T-helper 1 cell treated with Interleukin-12 subunit alpha and Interleukin-12 subunit beta and Interleukin-4 antibody, amounts not matched to agents 30 μg/mL and 1 μg/mL, for 36 hours (primary cell): ENCODE results near the gene HMCN1.

Experiments used
- H3K27ac Mint-ChIP-seq: one replicate; pipeline ENCODE4 v1.8.0; 2021; ENCODE audit warnings: mild to moderate bottlenecking, mixed read lengths
- H3K27me3 Mint-ChIP-seq: one replicate; pipeline ENCODE4 v1.8.0; 2021; ENCODE audit warnings: low read depth, mixed read lengths
- H3K36me3 Mint-ChIP-seq: one replicate; pipeline ENCODE4 v1.8.0; 2021; ENCODE audit warnings: low read depth, mixed read lengths
- H3K4me1 Mint-ChIP-seq: one replicate; pipeline ENCODE4 v1.8.0; 2021; ENCODE audit warnings: low read depth, mixed read lengths
- H3K4me3 Mint-ChIP-seq: one replicate; pipeline ENCODE4 v1.8.0; 2021; ENCODE audit warnings: mild to moderate bottlenecking, moderate library complexity, mixed read lengths
- H3K9me3 Mint-ChIP-seq: one replicate; pipeline ENCODE4 v1.8.0; 2021; ENCODE audit warnings: mixed read lengths

Gene HMCN1

GRCh38 chr1:185838111-185838510 is 103.9 kb downstream of the HMCN1 start:
- Mint-ChIP-seq H3K36me3 (no peaks in the 10 kb centered on the region), H3K27me3 (no peaks in the 10 kb centered on the region), H3K4me1 (no peaks in the 10 kb centered on the region), H3K4me3 (no peak overlapping the region), H3K9me3 (no peaks in the 10 kb centered on the region), H3K27ac (no peak overlapping the region)

GRCh38 chr1:185840880-185841279 is 106.7 kb downstream of the HMCN1 start:
- no peaks in the 10 kb centered on the region for H3K36me3 Mint-ChIP-seq
- no peak overlapping the region for H3K27ac Mint-ChIP-seq

GRCh38 chr1:185843297-185843869 is 109.2 kb downstream of the HMCN1 start:
- Mint-ChIP-seq H3K27ac (no peak overlapping the region), H3K9me3 (no peaks in the 10 kb centered on the region), H3K4me1 (no peaks in the 10 kb centered on the region), H3K36me3 (no peaks in the 10 kb centered on the region), H3K27me3 (no peaks in the 10 kb centered on the region), H3K4me3 (no peak overlapping the region)

More at GRCh38 chr1:185840880-185841279, 106.7 kb downstream of the HMCN1 start:
- Mint-ChIP-seq H3K9me3 (no peaks in the 10 kb centered on the region), H3K4me1 (no peaks in the 10 kb centered on the region), H3K4me3 (no peak overlapping the region), H3K27me3 (no peaks in the 10 kb centered on the region)

GRCh38 chr1:185843986-185844385 is 109.8 kb downstream of the HMCN1 start:
- Mint-ChIP-seq H3K4me3 (no peak overlapping the region), H3K36me3 (no peaks in the 10 kb centered on the region), H3K27me3 (no peaks in the 10 kb centered on the region), H3K4me1 (no peaks in the 10 kb centered on the region), H3K9me3 (no peaks in the 10 kb centered on the region), H3K27ac (no peak overlapping the region)

GRCh38 chr1:185846672-185847444 is 112.7 kb downstream of the HMCN1 start:
- Mint-ChIP-seq H3K27ac (no peak overlapping the region), H3K4me3 (no peak overlapping the region), H3K4me1 (no peaks in the 10 kb centered on the region), H3K27me3 (peaks cover 3% of the 10 kb centered on the region), H3K9me3 (no peaks in the 10 kb centered on the region), H3K36me3 (no peaks in the 10 kb centered on the region)

GRCh38 chr1:185849014-185849413 is 114.8 kb downstream of the HMCN1 start:
- no peaks in the 10 kb centered on the region for H3K36me3 Mint-ChIP-seq
- H3K4me3 Mint-ChIP-seq, result no peak overlapping the region
- no peaks in the 10 kb centered on the region for H3K4me1 Mint-ChIP-seq
- no peaks in the 10 kb centered on the region for H3K9me3 Mint-ChIP-seq
- H3K27ac Mint-ChIP-seq, result no peak overlapping the region
- peaks cover 9% of the 10 kb centered on the region for H3K27me3 Mint-ChIP-seq

- H3K4me1 Mint-ChIP-seq, result no peaks in the 10 kb centered on the region
Measured at GRCh38 chr1:185850366-185850765, 116.2 kb downstream of the HMCN1 start.

GRCh38 chr1:185853739-185854138 is 119.5 kb downstream of the HMCN1 start:
- Mint-ChIP-seq H3K4me3 (no peak overlapping the region), H3K27me3 (peaks cover 9% of the 10 kb centered on the region), H3K4me1 (no peaks in the 10 kb centered on the region), H3K27ac (no peak overlapping the region), H3K36me3 (no peaks in the 10 kb centered on the region), H3K9me3 (no peaks in the 10 kb centered on the region)

More at GRCh38 chr1:185850366-185850765, 116.2 kb downstream of the HMCN1 start:
- Mint-ChIP-seq H3K27ac (no peak overlapping the region), H3K36me3 (no peaks in the 10 kb centered on the region), H3K9me3 (no peaks in the 10 kb centered on the region), H3K27me3 (peaks cover 9% of the 10 kb centered on the region), H3K4me3 (no peak overlapping the region)

- no peak overlapping the region for H3K4me3 Mint-ChIP-seq
- no peaks in the 10 kb centered on the region for H3K9me3 Mint-ChIP-seq
- no peaks in the 10 kb centered on the region for H3K4me1 Mint-ChIP-seq
- H3K36me3 Mint-ChIP-seq, result no peaks in the 10 kb centered on the region
- peaks cover 9% of the 10 kb centered on the region for H3K27me3 Mint-ChIP-seq
- no peak overlapping the region for H3K27ac Mint-ChIP-seq
Measured at GRCh38 chr1:185856482-185856881, 122.3 kb downstream of the HMCN1 start.

- no peak overlapping the region for H3K27ac Mint-ChIP-seq
- H3K4me1 Mint-ChIP-seq, result no peaks in the 10 kb centered on the region
- H3K9me3 Mint-ChIP-seq, result no peaks in the 10 kb centered on the region
- no peak overlapping the region for H3K4me3 Mint-ChIP-seq
- peaks cover 5% of the 10 kb centered on the region for H3K27me3 Mint-ChIP-seq
- no peaks in the 10 kb centered on the region for H3K36me3 Mint-ChIP-seq
Measured at GRCh38 chr1:185857442-185857841, 123.3 kb downstream of the HMCN1 start.

- H3K9me3 Mint-ChIP-seq, result no peaks in the 10 kb centered on the region
- H3K27ac Mint-ChIP-seq, result no peak overlapping the region
- H3K27me3 Mint-ChIP-seq, result no peaks in the 10 kb centered on the region
- no peaks in the 10 kb centered on the region for H3K36me3 Mint-ChIP-seq
- H3K4me3 Mint-ChIP-seq, result no peak overlapping the region
- H3K4me1 Mint-ChIP-seq, result no peaks in the 10 kb centered on the region
Measured at GRCh38 chr1:185860311-185860710, 126.1 kb downstream of the HMCN1 start.

- no peak overlapping the region for H3K4me3 Mint-ChIP-seq
- no peaks in the 10 kb centered on the region for H3K27me3 Mint-ChIP-seq
- H3K36me3 Mint-ChIP-seq, result no peaks in the 10 kb centered on the region
- H3K4me1 Mint-ChIP-seq, result no peaks in the 10 kb centered on the region
- H3K27ac Mint-ChIP-seq, result no peak overlapping the region
- no peaks in the 10 kb centered on the region for H3K9me3 Mint-ChIP-seq
Measured at GRCh38 chr1:185860859-185861258, 126.7 kb downstream of the HMCN1 start.

- no peaks in the 10 kb centered on the region for H3K9me3 Mint-ChIP-seq
- no peak overlapping the region for H3K27ac Mint-ChIP-seq
- H3K4me3 Mint-ChIP-seq, result no peak overlapping the region
- H3K27me3 Mint-ChIP-seq, result no peaks in the 10 kb centered on the region
- H3K36me3 Mint-ChIP-seq, result no peaks in the 10 kb centered on the region
- H3K4me1 Mint-ChIP-seq, result no peaks in the 10 kb centered on the region
Measured at GRCh38 chr1:185861630-185862029, 127.4 kb downstream of the HMCN1 start.

GRCh38 chr1:185862235-185862634 is 128.0 kb downstream of the HMCN1 start:
- Mint-ChIP-seq H3K4me3 (no peak overlapping the region), H3K27me3 (no peaks in the 10 kb centered on the region), H3K4me1 (no peaks in the 10 kb centered on the region), H3K27ac (no peak overlapping the region), H3K36me3 (no peaks in the 10 kb centered on the region), H3K9me3 (no peaks in the 10 kb centered on the region)

GRCh38 chr1:185864331-185864730 is 130.1 kb downstream of the HMCN1 start:
- no peaks in the 10 kb centered on the region for H3K36me3 Mint-ChIP-seq
- H3K9me3 Mint-ChIP-seq, result no peaks in the 10 kb centered on the region
- H3K4me1 Mint-ChIP-seq, result no peaks in the 10 kb centered on the region
- H3K27ac Mint-ChIP-seq, result no peak overlapping the region
- no peaks in the 10 kb centered on the region for H3K27me3 Mint-ChIP-seq
- no peak overlapping the region for H3K4me3 Mint-ChIP-seq
